Common myeloid progenitor, CD34-positive (primary cell): ENCODE data around the gene WDR70.
"Not testable (repeated sequence)": the region's sequence is repeated elsewhere in the genome, so short reads cannot be mapped to it uniquely, and the experiment has no call there.

Source experiments
- CTCF ChIA-PET: fragments of 350-600 bp; sonication (Branson Sonifier 250); formaldehyde crosslinking; loops from one replicate; lab custom pipeline; 2021; ENCODE audit warnings: antibody characterized with exemption; lab: Charles Lee
- POLR2A ChIA-PET: fragments of 350-600 bp; sonication (Branson Sonifier 250); formaldehyde crosslinking; loops from one replicate; lab custom pipeline; 2021; ENCODE audit warnings: antibody characterized with exemption; lab: Charles Lee
- DNase-seq, 3 donors: peaks; one replicate each; pipeline versions ENCODE4 v3.0.0 to v3.0.0-alpha.2; 2013
- H3K27ac ChIP-seq, 2 experiments: 1 replicate in 1 of 2; 2 replicates in 1 of 2; pipeline ENCODE4 v1.7.0; 2013; ENCODE audit warnings: inconsistent platforms in 2 of 2, low read length in 2 of 2, mild to moderate bottlenecking in 2 of 2, low read depth in 1 of 2, moderate library complexity in 1 of 2; ENCODE audit not compliant: severe bottlenecking in 2 of 2, insufficient read depth in 1 of 2, poor library complexity in 1 of 2
- H3K27me3 ChIP-seq, 5 experiments: replicated peaks in 2 of 5; 1 replicate in 3 of 5; 2 replicates in 2 of 5; pipeline versions ENCODE4 v1.6.1 to v1.7.0; 2013; ENCODE audit warnings: low read length in 4 of 5, mild to moderate bottlenecking in 2 of 5, moderate library complexity in 2 of 5, inconsistent platforms in 1 of 5; ENCODE audit not compliant: insufficient read depth in 5 of 5, control insufficient read depth in 4 of 5
- H3K36me3 ChIP-seq, 4 experiments: 1 replicate in 2 of 4; 2 replicates in 2 of 4; pipeline versions ENCODE4 v1.6.1 to v1.7.0; 2013; ENCODE audit warnings: low read length in 3 of 4, control low read depth in 1 of 4, mild to moderate bottlenecking in 1 of 4; ENCODE audit not compliant: control insufficient read depth in 4 of 4, insufficient read depth in 4 of 4
- H3K4me1 ChIP-seq, 4 experiments: 1 replicate in 3 of 4; 2 replicates in 1 of 4; pipeline versions ENCODE4 v1.6.1 to v1.7.1; 2013; ENCODE audit warnings: low read length in 3 of 4, mild to moderate bottlenecking in 3 of 4, control low read depth in 1 of 4, inconsistent platforms in 1 of 4, moderate library complexity in 1 of 4; ENCODE audit not compliant: control insufficient read depth in 4 of 4, insufficient read depth in 4 of 4; ENCODE audit errors: control extremely low read depth in 1 of 4
- H3K4me3 ChIP-seq, 7 experiments: 1 replicate in 4 of 7; 2 replicates in 3 of 7; pipeline versions ENCODE4 v1.5.1 to v1.7.0; 2013; ENCODE audit warnings: mild to moderate bottlenecking in 7 of 7, low read length in 6 of 7, moderate library complexity in 6 of 7, inconsistent platforms in 2 of 7, low read depth in 2 of 7, control low read depth in 1 of 7; ENCODE audit not compliant: insufficient read depth in 4 of 7, control insufficient read depth in 1 of 7; ENCODE audit errors: extremely low read depth in 1 of 7
- H3K9me3 ChIP-seq, 5 experiments: 1 replicate in 4 of 5; 2 replicates in 1 of 5; pipeline versions ENCODE4 v1.6.1 to v1.7.1; 2013; ENCODE audit warnings: low read length in 4 of 5, mild to moderate bottlenecking in 2 of 5, inconsistent platforms in 1 of 5, low read depth in 1 of 5, moderate library complexity in 1 of 5; ENCODE audit not compliant: control insufficient read depth in 4 of 5, insufficient read depth in 2 of 5; ENCODE audit errors: control extremely low read depth in 1 of 5
- WGBS: methylation state at CpG from one replicate; pipeline ENCODE4 v1.1.5; 2013; ENCODE audit not compliant: insufficient coverage; 5-methylcytosine and 5-hydroxymethylcytosine counted together

Gene WDR70

DNA sequence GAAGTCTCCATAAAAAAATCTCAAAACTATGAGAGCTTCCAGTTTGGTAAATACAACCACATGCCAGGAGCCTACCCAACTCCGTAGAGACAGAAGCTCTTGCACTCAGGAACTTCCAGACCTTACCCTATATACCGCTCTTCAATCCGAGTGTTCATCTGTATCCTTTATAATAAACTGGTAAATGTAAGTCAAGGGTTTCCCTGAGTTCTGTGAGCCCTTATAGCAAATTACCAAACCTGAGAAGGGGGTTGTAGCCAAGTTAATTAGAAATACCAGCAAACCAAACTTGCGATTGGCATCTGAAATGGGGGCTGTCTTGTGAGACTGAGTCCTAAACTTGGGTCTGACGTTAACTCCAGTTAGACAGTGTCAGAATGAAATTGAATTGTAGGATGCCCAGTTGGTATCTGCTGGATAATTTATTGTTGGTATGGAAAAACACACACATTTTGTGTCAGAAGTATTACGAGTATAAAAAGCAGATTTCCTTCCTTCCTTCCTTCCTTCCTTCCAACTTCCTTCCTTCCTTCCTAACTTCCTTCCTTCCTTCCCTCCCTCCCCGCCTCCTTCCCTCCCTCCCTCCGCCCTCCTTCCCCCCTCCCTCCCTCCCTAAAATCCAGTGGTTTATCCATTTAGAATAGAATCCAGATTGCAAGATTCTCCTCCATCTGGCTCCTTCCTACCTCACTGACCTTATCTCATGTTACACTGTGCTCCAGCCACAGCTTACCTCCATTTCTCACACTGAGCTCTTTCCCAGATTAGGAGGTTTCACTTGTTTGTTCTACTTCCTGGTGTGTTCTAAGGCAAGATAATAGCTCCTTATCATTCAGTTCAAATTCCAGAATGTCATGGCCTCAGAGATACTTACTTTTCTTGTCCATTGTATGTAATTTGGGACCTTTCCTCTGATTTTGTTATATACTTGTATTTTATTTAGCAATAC, 196.7 kb downstream of the WDR70 start:
- WGBS: 100% methylated on average over 1 of the region's 8 CpGs
- CTCF ChIA-PET: interaction anchor here (1.0 kb wide), 1 partner anchor 183 kb away, joined by 3 read pairs; no protein-coding TSS in a partner anchor
- POLR2A ChIA-PET: interaction anchor here (1.5 kb wide), 1 partner anchor 23 kb away, joined by 3 read pairs; no protein-coding TSS in a partner anchor

DNA sequence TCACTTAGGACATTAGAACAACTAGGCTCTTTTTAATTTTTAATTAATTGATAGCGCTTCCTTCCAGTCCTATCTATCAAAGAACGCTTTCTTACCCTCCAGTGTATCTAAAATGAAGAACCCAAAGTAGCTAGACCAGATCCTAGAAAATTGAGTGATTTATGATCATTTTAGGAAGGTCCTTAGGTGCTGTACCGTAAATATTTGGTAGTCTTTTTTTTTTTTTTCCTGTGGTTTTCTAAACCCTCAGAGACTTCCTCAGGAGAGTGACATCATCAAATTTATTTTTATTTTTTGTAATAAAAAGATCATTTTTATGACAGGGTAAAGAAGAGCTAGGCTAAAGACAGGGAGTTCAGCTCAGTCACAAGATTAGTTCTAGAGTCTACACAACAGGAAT, 197.4 kb downstream of the WDR70 start:
- Histone ChIP-seq H3K27me3 (no peaks in the 10 kb centered on the region), H3K4me1 (peaks cover 20 to 25% (median 24%) of the 10 kb centered on the region in 4 experiments), H3K36me3 (no peaks in the 10 kb centered on the region), H3K4me3 (peak overlapping the region in 3 of 7 experiments; percentile 11 to 36 (median 25)), H3K27ac (no peak overlapping the region), H3K9me3 (no peaks in the 10 kb centered on the region)
- ChIA-PET POLR2A (interaction anchor here (0.7 to 1.5 kb wide), 2 partner anchors 24 to 1159 kb away, joined by 3 read pairs; no protein-coding TSS in a partner anchor), CTCF (interaction anchor here (1.0 to 2.2 kb wide), 2 partner anchors 13 to 182 kb away, joined by 3 to 6 read pairs; no protein-coding TSS in a partner anchor)
- WGBS: no CpG with 5 or more reads among the region's 3 CpGs
- peak; percentile 36 to 82 (median 71) for DNase-seq

More for the DNA sequence above, 196.7 kb downstream of the WDR70 start:
- peaks cover 20 to 25% (median 24%) of the 10 kb centered on the region in 4 experiments for H3K4me1 ChIP-seq
- no peaks in the 10 kb centered on the region for H3K27me3 ChIP-seq
- H3K36me3 ChIP-seq: no peaks in the 10 kb centered on the region
- DNase-seq: peak in 2 of 3 donors; percentile 39 to 63
- H3K4me3 ChIP-seq: no peak overlapping the region
- H3K9me3 ChIP-seq: no peaks in the 10 kb centered on the region
- H3K27ac ChIP-seq: no peak overlapping the region

DNA sequence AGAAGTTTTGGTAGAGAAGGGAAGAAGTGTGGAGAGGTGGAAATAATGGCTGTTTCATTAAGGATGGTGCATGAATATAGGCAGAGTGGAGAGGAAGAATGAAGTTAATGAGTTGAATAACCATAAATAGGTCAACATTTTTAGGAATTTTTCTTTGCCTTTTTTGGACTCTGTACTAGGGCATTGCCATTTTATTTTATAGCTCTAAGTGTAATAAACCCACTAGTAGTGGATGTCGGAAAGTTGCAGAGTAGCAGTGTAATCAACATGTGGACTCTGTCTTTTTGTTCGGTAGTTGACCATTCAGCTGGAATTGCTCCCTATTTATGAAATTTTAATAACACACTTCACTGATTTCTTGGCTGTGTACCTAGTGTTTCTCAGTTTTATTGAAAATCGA, 199.1 kb downstream of the WDR70 start:
- ChIA-PET CTCF (interaction anchor here (1.6 to 2.2 kb wide), 2 partner anchors 12 to 83 kb away, joined by 3 to 6 read pairs; no protein-coding TSS in a partner anchor), POLR2A (no interaction called here)
- H3K4me3 ChIP-seq: no peak overlapping the region
- WGBS: no CpG with 5 or more reads among the region's 3 CpGs
- H3K4me1 ChIP-seq: peaks cover 20 to 25% (median 24%) of the 10 kb centered on the region in 4 experiments
- no peak for DNase-seq
- H3K27ac ChIP-seq: no peak overlapping the region
- no peaks in the 10 kb centered on the region for H3K9me3 ChIP-seq
- no peaks in the 10 kb centered on the region for H3K27me3 ChIP-seq
- no peaks in the 10 kb centered on the region for H3K36me3 ChIP-seq

DNA sequence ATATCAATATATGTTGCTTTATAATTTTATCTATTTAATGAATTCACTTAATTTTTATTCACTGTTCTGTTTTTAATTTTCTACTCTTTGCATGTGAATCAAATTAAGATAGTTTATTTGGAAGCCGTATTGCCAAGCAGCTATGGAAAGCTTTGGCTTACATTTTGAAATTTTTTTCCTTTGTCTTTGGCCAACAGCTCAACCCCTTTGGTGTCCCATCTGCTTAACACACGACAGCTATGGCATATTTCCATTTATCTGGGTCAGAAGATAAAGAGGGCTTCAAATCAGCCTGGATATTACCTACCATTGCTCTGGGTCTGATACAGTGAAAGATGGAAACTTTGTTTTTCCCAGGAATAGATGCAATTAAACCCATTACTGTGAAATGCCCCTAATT, 201.0 kb downstream of the WDR70 start:
- POLR2A ChIA-PET: no interaction called here
- Histone ChIP-seq H3K9me3 (no peaks in the 10 kb centered on the region), H3K27me3 (no peaks in the 10 kb centered on the region), H3K27ac (no peak overlapping the region), H3K4me1 (peaks cover 20 to 25% (median 24%) of the 10 kb centered on the region in 4 experiments), H3K36me3 (no peaks in the 10 kb centered on the region), H3K4me3 (no peak overlapping the region)
- no peak for DNase-seq
- WGBS: 100% methylated on average over 2 of the region's 2 CpGs
- CTCF ChIA-PET: no interaction called here

DNA sequence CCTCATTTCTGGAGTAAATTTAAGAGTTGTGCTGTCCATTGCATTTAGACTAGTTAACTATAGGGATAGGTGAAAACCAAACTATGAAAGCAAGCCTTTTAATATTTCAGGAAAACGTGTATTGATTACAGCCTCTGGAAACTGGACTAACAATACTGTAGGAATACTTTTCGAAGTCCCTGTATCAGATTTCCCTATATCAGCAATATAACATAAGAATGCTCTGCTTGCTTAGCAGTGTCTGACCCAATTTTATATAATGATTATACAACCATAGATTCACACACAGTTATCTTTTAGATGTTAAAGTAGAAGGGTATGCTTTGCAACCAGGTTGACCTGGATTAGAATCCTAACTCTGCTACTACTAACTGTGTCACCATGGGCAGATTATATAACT, 203.1 kb downstream of the WDR70 start:
- POLR2A ChIA-PET: no interaction called here
- H3K27ac ChIP-seq: no peak overlapping the region
- no peak overlapping the region for H3K4me3 ChIP-seq
- DNase-seq: no peak
- no peaks in the 10 kb centered on the region for H3K36me3 ChIP-seq
- CTCF ChIA-PET: no interaction called here
- 100% methylated on average over 1 of the region's 2 CpGs for WGBS
- peaks cover 6 to 10% (median 7%) of the 10 kb centered on the region in 4 experiments for H3K4me1 ChIP-seq
- H3K27me3 ChIP-seq: no peaks in the 10 kb centered on the region
- no peaks in the 10 kb centered on the region for H3K9me3 ChIP-seq

DNA sequence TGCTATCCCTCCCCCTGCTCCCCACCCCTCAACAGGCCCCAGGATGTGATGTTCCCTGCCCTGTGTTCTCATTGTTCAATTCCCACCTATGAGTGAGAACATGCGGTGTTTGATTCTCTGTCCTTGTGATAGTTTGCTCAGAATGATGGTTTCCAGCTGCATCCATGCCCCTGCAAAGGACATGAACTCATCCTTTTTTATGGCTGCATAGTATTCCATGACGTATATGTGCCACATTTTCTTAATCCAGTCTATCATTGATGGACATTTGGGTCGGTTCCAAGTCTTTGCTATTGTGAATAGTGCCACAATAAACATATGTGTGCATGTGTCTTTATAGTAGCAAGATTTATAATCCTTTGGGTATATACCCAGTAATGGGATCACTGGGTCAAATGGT, 214.2 kb downstream of the WDR70 start:
- DNase-seq, CTCF ChIA-PET, H3K27ac ChIP-seq, H3K9me3 ChIP-seq, H3K4me3 ChIP-seq, H3K4me1 ChIP-seq, H3K27me3 ChIP-seq, H3K36me3 ChIP-seq, POLR2A ChIA-PET: not testable (repeated sequence)
- no CpG with 5 or more reads among the region's 3 CpGs for WGBS

DNA sequence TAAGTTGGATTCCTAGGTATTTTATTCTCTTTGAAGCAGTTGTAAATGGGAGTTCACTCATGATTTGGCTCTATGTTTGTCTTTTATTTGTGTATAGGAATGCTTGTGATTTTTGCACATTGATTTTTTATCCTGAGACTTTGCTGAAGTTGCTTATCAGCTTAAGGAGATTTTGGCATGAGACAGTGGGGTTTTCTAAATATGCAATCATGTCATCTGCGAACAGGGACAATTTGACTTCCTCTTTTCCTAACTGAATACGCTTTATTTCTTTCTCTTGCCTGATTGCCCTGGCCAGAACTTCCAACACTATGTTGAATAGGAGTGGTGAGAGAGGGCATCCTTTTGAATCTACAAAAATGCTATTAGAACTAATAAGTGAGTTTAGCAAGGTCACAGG, 215.7 kb downstream of the WDR70 start:
- H3K4me3 ChIP-seq, H3K9me3 ChIP-seq, H3K27ac ChIP-seq, POLR2A ChIA-PET, H3K4me1 ChIP-seq, H3K27me3 ChIP-seq, CTCF ChIA-PET, H3K36me3 ChIP-seq: not testable (repeated sequence)
- no CpG with 5 or more reads among the region's 2 CpGs for WGBS
- peak in 2 of 3 donors; percentile 19 to 33 for DNase-seq
